Activated T-helper 2 cell treated with anti-CD3 and anti-CD28 coated beads, Interferon-gamma antibody, Interleukin-2, Interleukin-4, amounts not matched to agents 10 μg/mL and 5 μg/mL and 100 μg/mL, durations not matched to agents 14 hours and 24 hours and 36 hours (primary cell): ENCODE measurements around the gene ZFP64. TPM values are rescaled to one million over a fixed set of nuclear protein-coding genes. Genes with fewer than 3 reads are reported as not detected.
"Not testable (repeated sequence)": the region's sequence is repeated elsewhere in the genome, so short reads cannot be mapped to it uniquely, and the experiment has no call there.

ENCODE experiments used
- DNase-seq: peaks from one replicate; pipeline ENCODE4 v3.0.0; 2021; ENCODE audit warnings: low spot score
- H3K27ac Mint-ChIP-seq: one replicate; pipeline ENCODE4 v1.8.0; 2021; ENCODE audit warnings: mixed read lengths
- H3K27me3 Mint-ChIP-seq: one replicate; pipeline ENCODE4 v1.8.0; 2021; ENCODE audit warnings: low read depth, mixed read lengths
- H3K36me3 Mint-ChIP-seq: one replicate; pipeline ENCODE4 v1.8.0; 2021; ENCODE audit warnings: low read depth, mixed read lengths
- H3K4me1 Mint-ChIP-seq: one replicate; pipeline ENCODE4 v1.8.0; 2021; ENCODE audit warnings: low read depth, mixed read lengths
- H3K4me3 Mint-ChIP-seq: one replicate; pipeline ENCODE4 v1.8.0; 2021; ENCODE audit warnings: low read depth, mild to moderate bottlenecking, moderate library complexity, mixed read lengths
- H3K9me3 Mint-ChIP-seq: one replicate; pipeline ENCODE4 v1.8.0; 2021; ENCODE audit warnings: mixed read lengths
- intact Hi-C: fragments of 100-400 bp; cut with micrococcal nuclease; formaldehyde crosslinking; loops from one replicate; pipeline ENCODE4 v1.15.1; 2023
- total RNA-seq: library from RNA; stranded (reverse); gene quantifications from 2 replicates; pipeline ENCODE4 v1.2.3, GENCODE V29; 2022

The ZFP64 gene
- total RNA-seq, result 11.3 and 11.5 TPM in 2 replicates

DNA sequence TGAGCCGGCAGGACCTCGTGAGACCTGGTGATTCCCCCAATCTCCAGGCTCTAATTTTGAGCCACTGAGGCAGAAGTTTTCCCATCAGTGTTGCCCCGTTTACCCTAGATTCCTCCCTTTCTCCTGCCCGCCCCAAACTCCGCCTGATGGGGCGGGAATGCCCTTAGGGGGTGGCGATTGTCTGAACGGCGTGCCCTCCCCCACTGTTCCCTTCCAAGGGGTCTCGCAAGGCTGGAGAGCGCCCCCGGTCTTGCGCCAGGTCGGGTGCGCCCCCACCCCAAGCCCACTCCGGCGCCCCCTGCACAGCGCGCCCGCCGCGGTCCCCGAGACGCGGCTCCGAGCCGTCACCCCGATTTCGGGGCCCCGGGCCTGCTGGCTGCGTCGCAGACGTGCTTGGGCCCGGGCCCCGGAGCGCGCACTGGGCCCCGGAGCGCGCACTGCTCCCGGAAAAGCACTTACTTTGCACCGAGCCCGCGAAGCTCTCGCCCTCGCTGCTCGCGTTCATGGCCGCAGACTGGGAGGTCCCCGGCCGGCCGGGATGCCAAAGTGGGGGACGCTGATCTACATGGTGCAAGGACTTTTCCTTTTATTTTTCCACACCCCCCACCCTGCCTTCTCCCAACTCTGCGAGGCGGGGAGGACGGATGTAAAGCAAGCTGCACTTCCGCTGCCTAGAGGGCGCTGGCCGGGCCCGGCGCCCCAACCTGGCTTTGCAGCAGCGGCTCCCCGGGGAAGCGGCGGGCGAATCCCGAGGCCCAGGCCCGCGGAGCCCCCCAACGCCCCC lies at the start of gene ZFP64:
Gene ZFP64, minus strand, starts transcription at position 648 of the 784 bp plus-strand sequence. Its CDS starts 143 bp downstream, at position 505.
- H3K27me3 Mint-ChIP-seq, result no peaks in the 10 kb centered on the region
- intact Hi-C loops, result no loop called here
- peaks cover 4% of the 10 kb centered on the region for H3K36me3 Mint-ChIP-seq
- H3K4me3 Mint-ChIP-seq, result peak within 1 kb of the TSS; percentile 92
- H3K9me3 Mint-ChIP-seq, result no peaks in the 10 kb centered on the region
- H3K27ac Mint-ChIP-seq, result peak within 1 kb of the TSS; percentile 87
- DNase-seq, result peak; percentile 69
- H3K4me1 Mint-ChIP-seq, result peaks cover 18% of the 10 kb centered on the region

GRCh38 chr20:52240802-52241201 lies 49.2 kb upstream of the ZFP64 start:
- no peaks in the 10 kb centered on the region for H3K36me3 Mint-ChIP-seq

DNA sequence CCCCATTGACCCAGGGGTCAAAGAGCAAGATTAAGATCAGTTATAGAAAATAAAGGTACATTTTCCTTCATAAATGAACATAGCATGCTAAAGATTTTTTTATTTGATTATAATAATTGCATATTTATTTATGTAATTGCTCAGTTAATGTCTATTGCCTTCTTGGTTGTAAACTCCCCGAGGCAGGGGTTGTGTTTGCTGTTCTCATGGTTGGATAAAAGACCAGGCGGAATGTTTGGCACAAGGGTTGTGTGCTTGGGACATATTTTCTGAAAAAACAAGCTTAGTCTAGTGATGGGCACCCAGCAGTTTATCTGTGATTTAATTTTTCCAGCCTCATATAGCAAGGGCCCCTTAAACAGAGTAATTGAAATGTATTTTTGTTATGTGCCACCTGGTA lies 47.5 kb upstream of the ZFP64 start:
- Mint-ChIP-seq H3K4me3 (no peak overlapping the region), H3K27me3 (no peaks in the 10 kb centered on the region), H3K4me1 (peaks cover 2% of the 10 kb centered on the region), H3K9me3 (no peaks in the 10 kb centered on the region), H3K27ac (no peak overlapping the region), H3K36me3 (no peaks in the 10 kb centered on the region)
- intact Hi-C loops, result no loop called here
- no peak for DNase-seq

More at GRCh38 chr20:52240802-52241201, 49.2 kb upstream of the ZFP64 start:
- Mint-ChIP-seq H3K27me3 (no peaks in the 10 kb centered on the region), H3K4me3 (no peak overlapping the region), H3K27ac (no peak overlapping the region), H3K4me1 (peaks cover 2% of the 10 kb centered on the region), H3K9me3 (no peaks in the 10 kb centered on the region)
- DNase-seq, result no peak
- intact Hi-C loops, result no loop called here

- H3K9me3 Mint-ChIP-seq, result no peaks in the 10 kb centered on the region
- no peaks in the 10 kb centered on the region for H3K36me3 Mint-ChIP-seq
- peaks cover 2% of the 10 kb centered on the region for H3K4me1 Mint-ChIP-seq
- no peak overlapping the region for H3K4me3 Mint-ChIP-seq
- DNase-seq, result no peak
- no peak overlapping the region for H3K27ac Mint-ChIP-seq
- H3K27me3 Mint-ChIP-seq, result peaks cover 1% of the 10 kb centered on the region
- intact Hi-C loops, result no loop called here
Measured at GRCh38 chr20:52236292-52236691, 44.7 kb upstream of the ZFP64 start.

- H3K4me3 Mint-ChIP-seq, result no peak overlapping the region
- no peaks in the 10 kb centered on the region for H3K36me3 Mint-ChIP-seq
- peaks cover 1% of the 10 kb centered on the region for H3K27me3 Mint-ChIP-seq
- intact Hi-C loops, result no loop called here
- H3K9me3 Mint-ChIP-seq, result no peaks in the 10 kb centered on the region
- DNase-seq, result no peak
- no peak overlapping the region for H3K27ac Mint-ChIP-seq
- no peaks in the 10 kb centered on the region for H3K4me1 Mint-ChIP-seq
Measured at GRCh38 chr20:52235129-52235528, 43.5 kb upstream of the ZFP64 start.

GRCh38 chr20:52234302-52235045 lies 42.9 kb upstream of the ZFP64 start:
- H3K4me3 Mint-ChIP-seq, result no peak overlapping the region
- intact Hi-C loops, result no loop called here
- H3K4me1 Mint-ChIP-seq, result no peaks in the 10 kb centered on the region
- H3K27ac Mint-ChIP-seq, result no peak overlapping the region
- no peak for DNase-seq
- no peaks in the 10 kb centered on the region for H3K36me3 Mint-ChIP-seq
- peaks cover 1% of the 10 kb centered on the region for H3K27me3 Mint-ChIP-seq
- H3K9me3 Mint-ChIP-seq, result no peaks in the 10 kb centered on the region

DNA sequence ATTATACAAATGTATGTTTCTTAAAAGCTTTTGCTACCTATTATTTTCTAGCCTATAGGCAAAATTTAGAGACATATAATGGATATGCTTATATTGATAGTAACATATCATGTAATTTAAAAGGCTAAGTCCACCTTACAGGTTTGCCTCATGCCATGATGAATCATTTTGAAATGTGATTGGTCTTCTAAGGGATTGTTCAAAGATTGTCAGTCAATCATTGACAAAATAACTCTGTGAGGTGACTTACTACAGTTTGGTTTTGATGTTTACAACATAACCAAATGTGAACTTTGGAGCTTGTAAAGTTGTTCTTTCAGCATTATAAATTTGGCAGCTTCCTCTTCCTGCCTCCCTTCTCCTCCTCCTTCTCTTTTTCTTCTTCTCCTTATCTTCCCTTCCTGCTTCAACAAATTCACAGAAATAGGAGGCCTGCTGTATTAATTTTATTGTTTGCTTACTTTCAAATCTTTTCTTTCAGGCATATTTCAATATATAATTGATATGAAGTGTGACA lies 39.7 kb upstream of the ZFP64 start:
- Mint-ChIP-seq H3K9me3 (no peaks in the 10 kb centered on the region), H3K36me3 (no peaks in the 10 kb centered on the region), H3K4me1 (no peaks in the 10 kb centered on the region), H3K4me3 (no peak overlapping the region), H3K27me3 (peaks cover 1% of the 10 kb centered on the region), H3K27ac (no peak overlapping the region)
- intact Hi-C loops, result no loop called here
- no peak for DNase-seq

GRCh38 chr20:52230409-52230808 lies 38.8 kb upstream of the ZFP64 start:
- Mint-ChIP-seq H3K27ac (no peak overlapping the region), H3K4me3 (no peak overlapping the region), H3K9me3 (no peaks in the 10 kb centered on the region), H3K36me3 (no peaks in the 10 kb centered on the region), H3K4me1 (no peaks in the 10 kb centered on the region), H3K27me3 (peaks cover 1% of the 10 kb centered on the region)
- no peak for DNase-seq
- intact Hi-C loops, result no loop called here

GRCh38 chr20:52229346-52229745 lies 37.8 kb upstream of the ZFP64 start:
- H3K27ac Mint-ChIP-seq, intact Hi-C loops, H3K4me1 Mint-ChIP-seq, H3K4me3 Mint-ChIP-seq, H3K9me3 Mint-ChIP-seq, DNase-seq, H3K36me3 Mint-ChIP-seq, H3K27me3 Mint-ChIP-seq: not testable (repeated sequence)

- Mint-ChIP-seq H3K27me3 (no peaks in the 10 kb centered on the region), H3K4me3 (no peak overlapping the region)
Measured at GRCh38 chr20:52226370-52226769, 34.8 kb upstream of the ZFP64 start.

GRCh38 chr20:52224920-52225319 lies 33.3 kb upstream of the ZFP64 start:
- Mint-ChIP-seq H3K9me3 (peaks cover 8% of the 10 kb centered on the region), H3K27me3 (no peaks in the 10 kb centered on the region), H3K4me3 (no peak overlapping the region), H3K27ac (no peak overlapping the region), H3K36me3 (peaks cover 3% of the 10 kb centered on the region), H3K4me1 (no peaks in the 10 kb centered on the region)
- intact Hi-C loops, result no loop called here
- DNase-seq, result no peak

More at GRCh38 chr20:52226370-52226769, 34.8 kb upstream of the ZFP64 start:
- peaks cover 3% of the 10 kb centered on the region for H3K36me3 Mint-ChIP-seq
- no peaks in the 10 kb centered on the region for H3K4me1 Mint-ChIP-seq
- no peak overlapping the region for H3K27ac Mint-ChIP-seq
- peaks cover 5% of the 10 kb centered on the region for H3K9me3 Mint-ChIP-seq
- DNase-seq, result no peak
- intact Hi-C loops, result no loop called here

DNA sequence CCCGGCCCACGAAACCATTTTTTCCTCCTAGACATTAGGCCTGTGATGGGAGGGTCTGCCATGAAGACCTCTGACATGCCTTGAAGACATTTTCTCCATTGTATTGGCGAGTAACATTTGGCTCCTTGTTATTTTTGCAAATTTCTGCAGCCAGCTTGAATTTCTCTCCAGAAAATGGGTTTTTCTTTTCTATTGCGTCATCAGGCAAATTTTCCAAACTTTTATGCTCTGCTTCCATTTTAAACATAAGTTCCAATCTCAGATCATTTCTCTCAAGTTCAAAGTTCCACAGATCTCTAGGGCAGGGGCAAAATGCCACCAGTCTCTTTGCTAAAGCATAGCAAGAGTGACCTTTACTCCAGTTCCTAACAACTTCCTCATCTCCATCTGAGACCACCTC lies 29.8 kb upstream of the ZFP64 start:
- DNase-seq, H3K4me3 Mint-ChIP-seq, H3K27me3 Mint-ChIP-seq, H3K36me3 Mint-ChIP-seq, intact Hi-C loops, H3K4me1 Mint-ChIP-seq, H3K27ac Mint-ChIP-seq: not testable (repeated sequence)
- H3K9me3 Mint-ChIP-seq, result peaks cover 14% of the 10 kb centered on the region

DNA sequence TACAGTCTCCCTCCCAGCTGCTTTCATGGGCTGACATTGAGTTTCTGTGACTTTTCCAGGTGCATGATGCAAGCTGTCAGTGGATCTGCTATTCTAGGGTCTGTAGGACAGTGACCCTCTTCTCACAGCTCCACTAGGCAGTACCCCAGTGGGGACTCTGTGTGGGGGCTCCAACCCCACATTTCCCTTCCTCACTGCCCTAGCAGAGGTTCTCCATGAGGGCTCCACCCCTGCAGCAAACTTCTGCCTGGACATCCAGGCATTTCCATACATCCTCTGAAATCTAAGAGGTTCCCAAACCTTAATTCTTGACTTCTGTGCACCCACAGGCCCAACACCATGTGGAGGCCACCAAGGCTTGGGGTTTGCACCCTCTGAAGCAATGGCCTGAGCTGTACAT lies 29.3 kb upstream of the ZFP64 start:
- H3K4me1 Mint-ChIP-seq, H3K27me3 Mint-ChIP-seq, H3K27ac Mint-ChIP-seq, DNase-seq, H3K36me3 Mint-ChIP-seq, intact Hi-C loops, H3K4me3 Mint-ChIP-seq: not testable (repeated sequence)
- peaks cover 14% of the 10 kb centered on the region for H3K9me3 Mint-ChIP-seq
